HG03045 (cell line): ENCODE measurements around the gene CUL3.
"Not testable (repeated sequence)": the region's sequence is repeated elsewhere in the genome, so short reads cannot be mapped to it uniquely, and the experiment has no call there.

ENCODE experiments used
- ATAC-seq: cut with Tn5 transposase; IDR thresholded peaks from one replicate; pipeline ENCODE4 v1.9.1; 2021; ENCODE audit warnings: mild to moderate bottlenecking, moderate library complexity; ENCODE audit not compliant: unreplicated experiment

Gene CUL3

GRCh38 chr2:224485081-224486014, 99.8 kb downstream of the CUL3 start:
- ATAC-seq, result not testable (repeated sequence)

GRCh38 chr2:224479826-224480225, 105.3 kb downstream of the CUL3 start:
- no peak for ATAC-seq

GRCh38 chr2:224472827-224473226, 112.3 kb downstream of the CUL3 start:
- ATAC-seq, result no peak

DNA sequence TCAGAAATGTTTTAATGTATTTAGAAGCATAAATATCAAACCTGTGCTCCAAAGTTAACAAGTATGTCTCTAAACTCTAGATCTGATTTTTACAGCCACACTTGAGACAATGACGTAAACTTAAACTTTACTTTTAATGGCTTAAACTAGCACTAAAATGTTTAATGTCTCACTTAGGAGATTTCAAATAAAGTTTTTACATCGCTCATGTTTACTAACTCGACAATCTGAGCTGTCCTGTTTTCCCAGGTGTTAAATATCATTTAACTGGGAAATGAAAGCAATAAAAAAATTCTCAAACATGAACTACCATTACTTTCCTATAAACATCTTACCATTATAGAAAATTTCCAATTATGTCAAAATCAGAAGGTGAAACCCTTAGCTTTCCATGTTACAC, 113.0 kb downstream of the CUL3 start:
- no peak for ATAC-seq

- no peak for ATAC-seq
Measured at GRCh38 chr2:224469374-224469964, 115.7 kb downstream of the CUL3 start.

DNA sequence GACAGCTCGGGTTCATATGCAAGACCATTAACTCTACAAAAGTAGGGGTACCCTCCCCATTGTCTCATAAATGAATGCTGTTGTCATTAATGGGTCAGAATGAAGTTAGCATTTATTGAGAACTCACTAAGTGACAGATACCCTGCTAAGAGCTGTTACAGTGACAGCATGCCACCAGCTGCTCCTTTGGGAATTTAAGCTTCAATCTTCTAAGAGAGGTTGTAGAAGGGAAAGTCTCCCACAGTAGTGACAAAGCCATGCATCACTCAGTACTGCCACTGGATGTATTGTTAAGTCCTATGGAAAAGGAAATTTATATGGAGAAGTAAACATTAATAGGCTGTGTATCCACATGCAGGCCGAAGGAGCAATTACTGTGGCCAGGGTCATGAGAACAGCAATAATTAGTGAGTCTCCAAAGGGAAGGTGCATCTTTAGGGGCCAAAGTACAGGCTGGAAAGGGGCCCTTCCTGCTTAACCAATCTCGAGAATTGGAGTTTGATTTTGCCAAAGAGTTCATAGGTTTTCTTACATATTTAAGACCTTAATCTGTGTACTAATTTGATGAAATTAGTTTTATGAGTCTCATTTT, 118.8 kb downstream of the CUL3 start:
- ATAC-seq, result no peak

DNA sequence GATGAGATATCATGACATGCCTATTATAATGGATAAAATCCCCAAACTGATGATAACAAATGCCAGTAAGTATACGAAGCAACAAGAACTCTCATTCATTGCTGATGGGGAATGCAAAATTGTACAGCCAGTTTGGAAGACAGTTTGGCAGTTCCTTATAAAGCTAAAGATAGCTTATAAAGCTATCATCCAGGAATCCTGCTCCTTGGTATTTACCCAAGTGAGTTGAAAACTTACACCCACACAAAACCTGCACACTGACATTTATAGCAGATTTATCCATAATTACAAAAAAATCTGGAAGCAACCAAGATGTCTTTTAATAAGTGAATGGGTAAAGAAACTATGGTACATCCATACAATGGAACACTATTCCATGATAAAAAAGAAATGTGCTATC, 123.8 kb downstream of the CUL3 start:
- no peak for ATAC-seq

GRCh38 chr2:224457408-224458096, 127.6 kb downstream of the CUL3 start:
- no peak for ATAC-seq

- no peak for ATAC-seq
Measured at GRCh38 chr2:224453892-224454291, 131.3 kb downstream of the CUL3 start.

GRCh38 chr2:224449212-224450147, 135.7 kb downstream of the CUL3 start:
- no peak for ATAC-seq

DNA sequence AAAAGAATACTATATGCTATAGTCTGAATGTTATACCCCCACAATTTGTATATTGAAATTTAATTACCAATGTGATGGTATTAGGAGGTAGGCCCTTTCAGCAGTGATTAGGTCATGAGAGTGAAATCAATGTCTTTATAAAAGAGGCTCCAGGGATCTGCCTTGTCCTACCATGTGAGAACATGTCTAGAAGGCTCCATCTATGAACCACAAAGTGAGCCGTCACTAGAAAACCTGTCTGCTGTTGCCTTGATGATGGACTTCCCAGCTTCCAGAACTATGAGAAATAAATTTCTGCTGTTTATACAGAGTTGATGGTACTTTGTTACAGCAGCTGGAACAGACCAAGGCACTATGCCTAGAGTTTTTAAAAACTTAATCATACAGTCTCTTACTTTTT, 136.9 kb downstream of the CUL3 start:
- ATAC-seq, result no peak

GRCh38 chr2:224444783-224445182, 140.4 kb downstream of the CUL3 start:
- no peak for ATAC-seq

GRCh38 chr2:224444021-224444420, 141.1 kb downstream of the CUL3 start:
- ATAC-seq, result no peak

GRCh38 chr2:224442071-224442967, 142.8 kb downstream of the CUL3 start:
- peak; percentile 75 for ATAC-seq

DNA sequence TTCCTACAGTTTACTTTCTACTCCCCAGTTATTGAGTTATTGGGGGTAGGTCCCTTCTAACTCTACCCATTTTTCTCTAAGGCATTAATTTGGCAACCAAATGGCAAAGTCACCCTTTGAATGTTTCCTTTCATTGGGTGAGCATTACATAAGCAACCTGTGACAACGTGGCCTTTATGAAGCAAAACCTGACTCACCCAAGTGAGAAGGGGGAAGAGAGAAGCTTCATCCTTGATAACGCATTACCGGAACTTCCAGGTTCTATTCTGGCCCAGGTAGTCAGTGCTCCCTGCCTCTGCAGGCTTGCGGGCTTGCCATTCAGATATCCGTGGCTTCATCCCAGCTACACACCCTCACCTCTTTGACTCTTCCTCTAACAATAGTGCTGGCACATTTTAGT, 144.2 kb downstream of the CUL3 start:
- no peak for ATAC-seq

- ATAC-seq, result no peak
Measured at GRCh38 chr2:224438726-224439125, 146.4 kb downstream of the CUL3 start.

DNA sequence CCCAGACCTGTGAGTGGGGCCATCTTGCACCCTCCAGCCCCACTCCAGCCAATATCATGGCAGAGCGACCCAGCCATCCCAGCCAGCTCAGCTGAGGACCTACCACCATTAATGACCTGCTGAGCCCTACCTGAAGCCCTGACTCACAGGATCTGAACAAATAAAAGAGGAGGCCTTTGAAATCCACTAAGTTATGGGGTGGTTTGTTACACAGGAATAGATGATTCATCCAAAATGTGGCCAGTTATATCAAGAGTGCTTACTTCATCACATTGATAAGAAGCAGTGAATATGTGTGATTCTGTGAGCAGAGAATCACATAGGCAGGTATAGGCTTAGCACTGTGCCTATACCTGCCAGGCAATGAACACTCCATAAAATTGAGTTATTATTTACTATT, 148.5 kb downstream of the CUL3 start:
- ATAC-seq, result no peak

DNA sequence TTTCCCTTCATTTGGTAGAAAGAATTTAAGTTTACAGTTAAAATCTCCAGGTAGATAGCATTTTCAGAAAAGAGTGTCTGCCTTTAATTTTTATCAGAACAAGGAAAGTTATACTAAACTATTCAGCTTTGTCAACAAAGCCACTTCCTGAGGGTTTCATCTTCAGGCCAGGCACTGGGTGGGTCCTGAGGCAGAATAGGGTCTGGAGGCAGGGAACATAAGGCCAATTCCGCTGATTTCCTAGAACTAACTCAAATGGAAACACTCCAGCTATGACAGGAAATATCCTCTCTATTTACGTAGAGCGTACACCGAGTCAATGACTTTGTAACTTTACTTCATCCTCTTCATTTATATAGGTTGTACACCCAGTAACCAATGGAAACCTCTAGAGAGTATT, 150.5 kb downstream of the CUL3 start:
- ATAC-seq, result no peak

DNA sequence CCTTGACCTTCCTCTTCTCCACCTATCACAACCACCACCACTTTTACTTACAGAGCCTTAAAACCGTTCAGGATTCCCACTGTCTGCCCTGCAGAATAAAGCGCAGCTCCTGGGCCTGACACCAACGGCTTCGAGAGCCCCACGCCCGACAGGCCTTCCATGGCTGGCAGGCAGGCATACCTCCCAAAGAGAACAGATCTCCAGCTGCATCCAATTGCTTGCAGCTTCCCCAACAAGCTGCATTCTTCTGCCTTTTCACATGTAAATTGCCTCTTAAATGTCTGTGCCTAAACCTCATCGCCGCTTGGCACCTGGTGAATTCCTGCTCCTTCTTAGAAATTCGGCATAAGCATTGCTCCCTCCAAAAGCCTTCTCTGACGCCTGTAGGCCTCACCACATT, 151.7 kb downstream of the CUL3 start:
- no peak for ATAC-seq
